KMS-11 (cell line): Measurements from ENCODE around the gene KCNN3.
"Not testable (repeated sequence)": the region's sequence is repeated elsewhere in the genome, so short reads cannot be mapped to it uniquely, and the experiment has no call there.

Source experiments
- H2AFZ ChIP-seq: fragments of 200-600 bp; sonication (generic); 2 replicates; pipeline ENCODE4 v1.6.1; 2016; ENCODE audit warnings: antibody characterized with exemption, mixed run types, low read depth
- H3K27ac ChIP-seq: fragments of 200-600 bp; sonication (generic); 2 replicates; pipeline ENCODE4 v1.6.1; 2016; ENCODE audit warnings: mild to moderate bottlenecking, mixed run types
- H3K27me3 ChIP-seq: fragments of 200-600 bp; sonication (generic); 2 replicates; pipeline ENCODE4 v1.6.1; 2017; ENCODE audit warnings: mild to moderate bottlenecking, low read depth, mixed run types, moderate library complexity; ENCODE audit not compliant: insufficient read depth
- H3K36me3 ChIP-seq: fragments of 200-600 bp; sonication (generic); 2 replicates; pipeline ENCODE4 v1.6.1; 2017; ENCODE audit warnings: mild to moderate bottlenecking, mixed run types; ENCODE audit not compliant: insufficient read depth
- H3K4me1 ChIP-seq: fragments of 200-600 bp; sonication (generic); 2 replicates; pipeline ENCODE4 v1.6.1; 2016; ENCODE audit warnings: mild to moderate bottlenecking, low read depth, mixed run types; ENCODE audit not compliant: poor library complexity, severe bottlenecking
- H3K4me2 ChIP-seq: fragments of 200-600 bp; sonication (generic); 2 replicates; pipeline ENCODE4 v1.7.0; 2016; ENCODE audit warnings: mild to moderate bottlenecking, mixed run types
- H3K4me3 ChIP-seq: fragments of 200-600 bp; sonication (generic); IDR thresholded peaks from 2 replicates; pipeline ENCODE4 v1.6.1; 2017; ENCODE audit warnings: low read depth, low read length, mixed read lengths; ENCODE audit not compliant: insufficient read depth
- H3K79me2 ChIP-seq: fragments of 200-600 bp; sonication (generic); 2 replicates; pipeline ENCODE4 v1.6.1; 2016; ENCODE audit warnings: low read depth, mixed run types; ENCODE audit not compliant: insufficient read depth
- H3K9ac ChIP-seq: fragments of 200-600 bp; sonication (generic); 2 replicates; pipeline ENCODE4 v1.6.1; 2016; ENCODE audit warnings: mild to moderate bottlenecking, mixed run types
- H4K20me1 ChIP-seq: fragments of 200-600 bp; sonication (generic); 2 replicates; pipeline ENCODE4 v1.6.1; 2016; ENCODE audit warnings: mild to moderate bottlenecking, mixed run types; ENCODE audit not compliant: insufficient read depth
- CTCF ChIP-seq: fragments of 200-600 bp; sonication (generic); conservative IDR thresholded peaks from 2 replicates; pipeline ENCODE4 v1.6.1; 2017; ENCODE audit warnings: low read depth, mild to moderate bottlenecking, antibody characterized with exemption, low read length, moderate library complexity, mixed read lengths

Gene KCNN3

GRCh38 chr1:154910851-154911250 lies 40.8 kb upstream of the KCNN3 start:
- no peak overlapping the region for H3K27ac ChIP-seq
- H2AFZ ChIP-seq = no peak overlapping the region
- no peaks in the 10 kb centered on the region for H3K36me3 ChIP-seq
- no peak overlapping the region for H3K4me2 ChIP-seq
- H4K20me1 ChIP-seq = no peaks in the 10 kb centered on the region
- H3K4me1 ChIP-seq = no peaks in the 10 kb centered on the region
- no peaks in the 10 kb centered on the region for H3K27me3 ChIP-seq
- no peak for TF ChIP-seq CTCF
- H3K79me2 ChIP-seq = no peaks in the 10 kb centered on the region
- no peak overlapping the region for H3K4me3 ChIP-seq
- no peak overlapping the region for H3K9ac ChIP-seq

- H3K36me3 ChIP-seq = no peaks in the 10 kb centered on the region
- no peaks in the 10 kb centered on the region for H3K4me1 ChIP-seq
- no peak for TF ChIP-seq CTCF
- H3K4me2 ChIP-seq = no peak overlapping the region
- H2AFZ ChIP-seq = no peak overlapping the region
- no peaks in the 10 kb centered on the region for H4K20me1 ChIP-seq
- no peaks in the 10 kb centered on the region; the same call in 1 of the 2 replicates for H3K27me3 ChIP-seq
- no peaks in the 10 kb centered on the region for H3K79me2 ChIP-seq
- H3K27ac ChIP-seq = no peak overlapping the region
- no peak overlapping the region for H3K9ac ChIP-seq
- H3K4me3 ChIP-seq = no peak overlapping the region
Measured at GRCh38 chr1:154908937-154909336, 38.9 kb upstream of the KCNN3 start.

GRCh38 chr1:154908129-154908528 lies 38.0 kb upstream of the KCNN3 start:
- H3K4me3 ChIP-seq, H3K36me3 ChIP-seq, H3K27me3 ChIP-seq, H3K79me2 ChIP-seq, H3K27ac ChIP-seq, H4K20me1 ChIP-seq, H2AFZ ChIP-seq, H3K4me1 ChIP-seq, H3K9ac ChIP-seq, H3K4me2 ChIP-seq: not testable (repeated sequence)

- Histone ChIP-seq H3K36me3 (no peaks in the 10 kb centered on the region), H3K27ac (no peak overlapping the region), H3K9ac (no peak overlapping the region), H4K20me1 (no peaks in the 10 kb centered on the region), H3K27me3 (no peaks in the 10 kb centered on the region; the same call in 1 of the 2 replicates), H3K4me2 (no peak overlapping the region), H3K4me3 (no peak overlapping the region), H3K79me2 (no peaks in the 10 kb centered on the region), H2AFZ (no peak overlapping the region), H3K4me1 (no peaks in the 10 kb centered on the region)
- 0 out of 2 replicates have a peak, but pooled peaks have one; percentile 43 for TF ChIP-seq CTCF
Measured at GRCh38 chr1:154906621-154907081, 36.6 kb upstream of the KCNN3 start.

GRCh38 chr1:154902938-154903566 lies 33.0 kb upstream of the KCNN3 start:
- H3K27ac ChIP-seq = no peak overlapping the region
- H4K20me1 ChIP-seq = no peaks in the 10 kb centered on the region
- no peak overlapping the region for H3K4me2 ChIP-seq
- H3K4me3 ChIP-seq = no peak overlapping the region
- H3K4me1 ChIP-seq = no peaks in the 10 kb centered on the region
- no peak overlapping the region for H2AFZ ChIP-seq
- no peaks in the 10 kb centered on the region for H3K36me3 ChIP-seq
- H3K9ac ChIP-seq = no peak overlapping the region
- no peak for TF ChIP-seq CTCF
- H3K79me2 ChIP-seq = no peaks in the 10 kb centered on the region
- H3K27me3 ChIP-seq = no peaks in the 10 kb centered on the region; the same call in 1 of the 2 replicates
